EL (cell line): ENCODE results near the gene CTNNA1.

Experiments used
- DNase-seq: peaks from one replicate; pipeline ENCODE4 v3.0.0-alpha.2; 2016

CTNNA1 gene

DNA sequence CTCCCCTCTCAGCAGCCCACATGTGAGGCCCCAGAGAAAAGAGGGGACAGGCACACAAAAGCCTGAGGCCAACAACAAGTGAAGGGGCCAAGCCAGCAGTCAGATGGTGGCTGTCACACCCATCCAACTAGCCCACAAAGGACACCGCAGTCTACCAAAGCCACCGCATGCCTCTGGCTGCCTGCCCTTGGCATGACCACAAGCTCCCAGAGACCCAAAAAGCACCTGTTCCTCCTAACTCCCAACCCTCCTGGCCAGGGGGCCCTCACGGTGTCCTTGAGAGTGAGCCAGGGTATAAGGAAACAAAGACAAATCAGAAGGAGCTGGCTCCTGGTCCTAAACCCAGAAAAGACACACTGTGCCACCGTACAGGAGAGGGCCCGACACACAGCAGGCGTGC lies 199.7 kb downstream of the CTNNA1 start:
- DNase-seq, result no peak

DNA sequence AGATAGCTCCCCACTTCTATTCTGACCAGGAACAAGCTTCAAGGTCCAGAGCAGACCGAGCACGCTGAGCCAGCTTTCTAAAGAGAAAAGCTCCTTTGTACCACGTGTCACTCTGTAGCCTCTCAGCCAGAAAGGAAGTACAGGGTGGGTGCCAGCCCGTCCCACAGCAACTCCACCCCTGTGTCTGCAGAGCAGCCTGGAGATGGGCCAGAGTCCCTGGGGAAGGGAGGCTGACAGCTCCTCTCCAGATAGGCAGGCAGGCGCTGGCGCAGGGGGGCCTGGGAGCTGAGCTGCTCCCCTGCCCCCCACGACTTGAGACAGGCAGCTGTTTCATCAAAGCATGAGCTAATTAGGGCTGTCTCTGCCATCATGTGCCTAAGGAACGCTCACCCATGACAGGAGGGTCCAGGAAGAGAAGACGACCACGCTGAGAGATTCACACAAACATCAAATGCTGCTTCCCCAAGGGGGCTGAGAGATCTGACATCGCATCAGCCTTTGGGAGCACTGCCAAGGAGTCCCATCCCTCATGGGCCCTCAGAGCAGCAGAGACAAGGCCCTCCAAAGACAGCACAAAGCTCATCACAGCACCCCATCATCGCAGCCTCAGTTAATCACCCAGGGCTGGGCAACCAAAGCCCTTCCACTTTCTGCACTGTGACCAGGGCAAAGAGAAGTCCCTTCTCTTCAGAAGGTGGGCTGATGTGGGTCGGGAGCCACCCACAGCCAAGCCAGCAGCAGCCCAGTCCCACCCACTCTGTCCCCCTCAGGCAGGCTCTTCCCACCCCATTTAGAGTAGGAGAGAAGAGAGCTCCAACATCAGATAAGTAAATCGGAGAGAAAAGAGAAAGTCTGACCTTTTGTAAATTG lies 200.4 kb downstream of the CTNNA1 start:
- peak; percentile 14 for DNase-seq

DNA sequence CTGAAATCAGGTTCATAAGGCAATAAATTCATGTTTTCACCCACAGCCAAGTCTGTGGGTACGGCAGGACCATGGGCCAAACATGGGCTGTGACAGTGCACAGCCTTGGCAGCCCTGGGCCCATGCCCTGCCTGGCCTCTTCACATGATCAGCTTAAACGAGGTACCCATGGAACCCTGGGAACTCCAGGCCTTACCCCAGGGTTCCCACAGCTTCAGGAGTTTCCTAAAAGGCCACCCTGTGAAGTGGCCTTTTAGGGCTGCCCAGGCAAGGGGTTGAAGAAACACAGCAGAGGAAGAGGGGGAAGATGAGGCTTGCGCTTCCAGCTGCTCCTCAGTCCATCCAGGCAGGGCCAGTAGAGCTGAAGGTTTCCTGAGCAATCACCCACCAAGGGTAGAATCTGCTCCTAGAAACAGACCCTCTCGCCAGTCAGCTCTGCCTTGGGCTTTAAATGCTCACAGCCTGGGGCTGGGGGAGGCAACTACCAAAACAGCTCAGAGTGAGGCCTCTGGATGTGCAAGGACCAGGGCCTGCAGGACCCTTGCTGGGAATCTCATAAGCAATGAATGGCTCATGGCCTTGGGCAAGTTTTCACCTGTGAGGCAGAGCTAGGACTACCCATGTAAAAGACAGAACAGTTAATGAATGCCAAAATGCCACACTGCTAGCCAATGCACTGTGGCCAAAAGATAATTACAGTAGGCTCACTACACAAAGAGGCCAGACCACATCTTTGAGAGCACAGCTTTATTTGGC lies 201.2 kb downstream of the CTNNA1 start:
- DNase-seq, result no peak

DNA sequence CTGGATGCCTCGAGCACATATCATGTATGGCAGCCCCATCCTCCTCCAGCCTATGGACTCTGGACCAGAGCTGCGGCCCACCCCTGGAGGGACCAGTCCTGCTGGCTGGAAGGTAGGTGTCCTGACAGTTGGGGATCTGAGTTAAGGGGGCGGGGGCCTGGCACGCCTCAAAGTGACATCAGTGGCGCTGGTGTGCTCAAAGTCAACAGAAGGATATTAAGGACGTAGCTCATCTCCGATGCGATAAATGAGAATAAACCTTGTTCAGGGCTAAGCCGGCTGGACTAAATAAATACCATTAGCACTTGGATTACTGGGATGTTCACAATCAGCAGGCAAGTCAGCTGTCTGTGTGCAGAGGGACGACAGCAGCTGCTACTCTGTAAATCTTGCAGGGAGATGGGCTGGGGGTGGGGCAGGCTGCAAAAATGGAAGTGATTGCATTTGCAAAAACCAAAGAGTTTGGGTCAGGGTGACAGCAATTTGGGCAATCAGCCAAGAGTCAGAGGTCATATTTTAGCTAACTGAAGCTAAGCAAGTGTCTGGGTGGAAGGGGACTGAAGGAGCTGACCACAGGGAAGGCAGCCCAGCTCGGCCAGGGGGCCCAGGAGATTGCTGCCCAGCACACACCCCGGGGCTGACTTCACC lies 201.9 kb downstream of the CTNNA1 start:
- no peak for DNase-seq

DNA sequence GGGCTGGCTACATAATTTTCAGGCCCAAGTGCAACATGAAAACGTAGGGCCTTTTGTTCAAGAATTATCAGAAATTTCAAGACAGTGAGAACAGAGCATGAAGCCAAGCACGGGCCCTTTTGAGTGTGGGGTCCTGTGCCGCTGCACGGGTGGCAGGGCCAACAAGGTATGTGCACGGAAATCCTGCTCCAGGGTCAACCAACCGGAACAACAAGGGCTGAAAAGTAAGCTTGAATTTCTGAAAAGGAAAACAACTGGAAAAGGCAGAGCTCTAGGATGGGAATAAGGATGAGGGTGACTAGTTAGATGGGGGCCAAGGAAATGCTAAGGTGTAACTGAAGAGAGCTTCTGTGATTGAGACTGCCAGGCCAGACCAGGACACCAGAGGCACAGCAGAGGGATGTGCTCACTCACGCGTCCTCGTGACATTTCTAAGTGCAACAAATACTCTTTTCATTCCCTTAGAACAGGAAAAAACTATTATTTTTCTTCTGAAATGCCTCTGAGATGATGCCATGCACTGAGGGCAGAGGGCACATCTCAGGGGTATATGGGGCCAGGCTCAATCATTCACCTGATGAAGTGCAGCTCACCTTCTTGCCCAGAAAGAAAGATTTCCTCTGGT lies 202.6 kb downstream of the CTNNA1 start:
- no peak for DNase-seq

DNA sequence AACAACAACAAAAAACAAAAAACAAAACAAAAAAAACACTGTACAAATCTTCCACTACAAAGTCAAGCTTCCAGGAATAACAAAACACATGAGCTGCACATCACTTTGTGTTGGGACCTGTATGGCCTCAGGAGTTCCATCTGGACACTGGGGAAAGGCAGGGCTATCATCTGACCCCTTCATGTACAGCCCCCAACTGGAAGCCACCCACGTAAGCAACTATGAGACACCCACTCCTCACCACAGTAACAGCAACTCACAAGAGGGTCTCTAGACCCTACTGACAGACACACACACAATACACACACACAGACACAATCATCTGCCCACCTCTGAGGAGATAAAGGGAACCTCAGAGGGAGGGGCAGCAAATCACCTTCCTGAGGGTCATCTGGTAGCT lies 203.6 kb downstream of the CTNNA1 start:
- DNase-seq, result no peak

DNA sequence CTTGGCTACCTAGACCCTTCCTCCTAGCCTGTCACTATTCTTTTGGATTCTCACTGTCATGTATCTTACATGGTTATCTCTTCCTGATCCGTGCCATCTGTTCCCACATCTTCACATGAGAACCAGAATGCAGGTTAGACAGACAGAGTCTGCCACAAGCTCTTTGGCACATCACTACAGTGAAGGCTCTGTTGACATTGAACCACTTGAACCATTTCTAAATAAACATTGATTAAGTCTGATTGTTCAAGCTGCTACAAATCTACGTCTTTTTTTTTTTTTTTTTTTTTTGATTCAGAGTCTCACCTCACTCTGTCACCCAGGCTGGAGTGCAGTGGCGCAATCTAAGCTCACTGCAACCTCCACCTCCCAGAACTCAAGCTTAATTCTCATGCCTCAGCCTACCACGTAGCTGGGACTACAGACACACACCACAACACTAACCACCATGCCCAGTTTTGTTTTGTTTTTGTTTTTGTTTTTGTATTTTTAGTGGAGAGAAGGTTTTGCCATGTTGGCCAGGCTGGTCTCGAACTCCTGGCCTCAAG lies 207.0 kb downstream of the CTNNA1 start:
- no peak for DNase-seq

DNA sequence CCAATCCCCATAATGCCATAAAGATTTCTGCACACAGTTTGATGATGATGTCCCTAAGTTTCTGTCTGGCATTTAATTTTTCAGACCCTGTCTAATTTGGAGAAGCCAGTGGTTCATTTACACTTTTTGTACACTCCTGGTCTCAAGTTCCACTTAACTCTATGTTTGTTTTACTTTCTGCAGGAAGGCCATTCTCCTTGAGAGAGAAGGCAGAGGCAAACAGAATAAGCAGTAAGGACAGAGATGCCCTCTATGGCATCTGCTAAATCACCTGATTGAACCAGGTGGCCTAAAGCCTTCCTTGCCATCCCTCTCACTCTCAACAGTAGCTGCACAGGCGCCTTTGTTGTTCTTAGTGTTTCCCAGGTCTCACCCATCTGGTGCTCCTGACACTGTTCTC lies 208.0 kb downstream of the CTNNA1 start:
- no peak for DNase-seq

DNA sequence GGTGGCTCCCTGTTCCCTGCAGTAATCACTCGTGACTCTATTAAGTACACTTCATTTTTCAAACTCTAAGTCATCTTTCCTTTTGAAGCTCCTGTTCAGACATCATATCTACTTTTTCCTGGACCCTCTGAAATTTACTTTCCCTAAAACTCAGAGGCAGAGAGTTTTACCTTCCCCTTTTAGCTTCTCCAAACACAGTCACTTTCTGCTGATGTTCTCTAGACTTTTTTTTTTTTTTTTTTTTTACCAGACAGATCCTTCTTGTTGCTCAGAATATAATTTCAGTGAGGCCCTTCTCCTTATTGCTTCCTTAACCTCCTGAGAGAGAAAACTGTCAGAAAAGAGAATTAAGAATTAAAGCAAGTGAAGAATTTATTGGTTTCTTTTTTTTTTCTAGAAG lies 208.5 kb downstream of the CTNNA1 start:
- DNase-seq, result no peak

DNA sequence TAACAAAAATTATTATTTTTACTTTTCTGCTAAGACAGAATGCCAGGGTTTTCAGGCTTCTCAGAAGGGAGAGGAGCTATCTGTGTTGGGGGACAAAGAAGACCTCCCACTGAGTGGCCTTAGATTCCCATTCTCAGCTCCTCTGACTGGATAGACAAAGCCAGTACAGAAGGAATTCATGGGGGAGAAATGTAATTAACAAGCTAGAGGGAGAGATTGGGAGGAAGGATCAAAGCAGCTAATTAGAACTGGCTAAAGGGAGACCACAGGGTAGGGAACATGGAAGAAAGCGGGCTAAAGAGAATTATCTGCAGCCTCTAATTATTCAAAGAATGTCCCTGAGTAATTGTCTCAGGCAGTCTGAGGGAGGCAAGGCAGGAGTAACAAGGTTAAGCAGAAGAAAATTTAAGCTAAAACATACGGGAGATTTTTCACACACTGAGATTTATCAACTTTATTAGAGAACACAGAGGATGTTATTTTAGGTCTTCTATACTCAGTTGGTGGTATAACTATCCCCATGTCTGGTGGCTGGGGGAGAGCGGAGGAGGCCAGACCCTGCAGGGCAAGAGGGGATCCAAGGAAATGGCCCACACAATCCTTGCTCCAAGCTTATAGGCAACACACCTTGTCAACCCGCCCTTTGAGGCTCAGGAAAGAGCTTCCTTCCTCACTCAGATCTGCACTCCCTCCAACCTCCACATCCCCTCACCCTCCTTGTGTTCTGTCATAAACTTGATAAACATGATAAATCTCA lies 209.6 kb downstream of the CTNNA1 start:
- DNase-seq, result no peak

DNA sequence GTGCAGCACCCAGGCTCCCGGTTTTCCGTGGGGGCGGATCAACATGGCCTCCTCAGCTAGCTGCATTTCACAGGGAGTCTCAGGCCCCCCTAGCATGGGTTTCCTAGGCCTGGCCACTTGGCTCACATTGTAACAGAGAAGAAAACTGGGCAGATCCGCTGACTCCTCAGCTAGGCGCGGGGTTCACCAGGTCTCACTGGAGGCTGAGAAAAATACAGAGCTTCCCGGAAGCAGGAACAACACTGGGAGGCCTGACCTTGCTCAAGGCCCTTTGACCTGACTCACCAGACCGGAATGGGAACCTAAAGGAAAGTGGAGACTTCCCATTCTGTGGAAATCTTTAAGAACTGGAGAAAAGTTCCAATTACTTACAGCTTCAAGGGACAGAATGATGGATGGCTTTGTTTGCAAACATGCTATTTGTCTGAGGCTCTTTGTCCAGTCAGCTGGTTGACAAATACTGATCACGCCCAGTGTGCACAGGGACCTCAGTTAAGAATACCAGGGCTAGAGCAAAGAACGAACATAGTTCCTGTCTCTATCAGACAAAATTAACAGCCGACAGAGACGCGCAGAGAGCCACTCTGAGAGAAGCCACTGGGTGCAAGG lies 210.6 kb downstream of the CTNNA1 start:
- DNase-seq, result peak; percentile 21

DNA sequence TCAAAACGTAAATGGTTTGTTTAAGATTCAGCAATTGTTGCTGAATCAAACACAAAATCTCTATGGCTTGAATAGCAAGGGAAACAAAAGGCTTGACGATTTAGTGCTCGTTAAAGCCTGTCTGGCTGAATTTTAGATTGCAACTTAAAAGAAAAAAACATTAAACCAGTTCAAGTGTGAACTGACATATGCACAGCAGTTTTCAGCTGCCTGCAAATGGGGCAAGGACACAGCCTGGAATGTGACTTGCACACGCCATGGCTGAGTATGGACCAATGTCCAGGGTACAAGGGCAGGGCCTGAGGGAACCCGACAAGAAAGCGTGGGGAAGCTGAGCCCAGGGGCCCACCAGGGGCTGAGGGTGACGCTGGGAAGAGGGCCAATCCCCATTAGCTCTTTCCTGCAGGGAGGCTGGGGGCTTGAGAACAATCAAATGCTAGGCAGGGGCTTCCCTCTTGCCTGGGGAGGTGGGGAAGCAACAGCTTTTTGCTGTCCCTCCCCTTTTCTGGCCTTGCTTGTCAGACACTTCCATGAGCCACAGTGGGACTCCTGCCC lies 211.5 kb downstream of the CTNNA1 start:
- DNase-seq, result no peak

DNA sequence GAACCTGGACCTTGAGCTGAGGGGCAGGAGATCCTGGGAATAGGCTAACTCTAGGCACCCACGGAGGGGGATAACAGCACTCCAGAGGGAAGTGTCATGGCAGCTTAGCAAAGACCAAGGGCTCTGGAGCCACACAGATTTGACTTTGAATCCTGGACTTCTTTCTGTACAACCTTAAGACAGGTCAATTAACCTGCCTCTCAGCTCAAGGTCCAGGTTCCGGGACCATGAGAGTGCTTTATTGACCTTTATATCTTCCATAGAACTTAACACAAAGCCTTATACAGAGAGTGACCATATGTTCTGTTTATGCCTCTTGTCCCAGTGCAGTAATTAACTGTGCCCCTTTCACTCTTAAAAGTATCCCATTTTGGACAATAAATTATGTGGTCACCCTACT lies 212.4 kb downstream of the CTNNA1 start:
- DNase-seq, result no peak

DNA sequence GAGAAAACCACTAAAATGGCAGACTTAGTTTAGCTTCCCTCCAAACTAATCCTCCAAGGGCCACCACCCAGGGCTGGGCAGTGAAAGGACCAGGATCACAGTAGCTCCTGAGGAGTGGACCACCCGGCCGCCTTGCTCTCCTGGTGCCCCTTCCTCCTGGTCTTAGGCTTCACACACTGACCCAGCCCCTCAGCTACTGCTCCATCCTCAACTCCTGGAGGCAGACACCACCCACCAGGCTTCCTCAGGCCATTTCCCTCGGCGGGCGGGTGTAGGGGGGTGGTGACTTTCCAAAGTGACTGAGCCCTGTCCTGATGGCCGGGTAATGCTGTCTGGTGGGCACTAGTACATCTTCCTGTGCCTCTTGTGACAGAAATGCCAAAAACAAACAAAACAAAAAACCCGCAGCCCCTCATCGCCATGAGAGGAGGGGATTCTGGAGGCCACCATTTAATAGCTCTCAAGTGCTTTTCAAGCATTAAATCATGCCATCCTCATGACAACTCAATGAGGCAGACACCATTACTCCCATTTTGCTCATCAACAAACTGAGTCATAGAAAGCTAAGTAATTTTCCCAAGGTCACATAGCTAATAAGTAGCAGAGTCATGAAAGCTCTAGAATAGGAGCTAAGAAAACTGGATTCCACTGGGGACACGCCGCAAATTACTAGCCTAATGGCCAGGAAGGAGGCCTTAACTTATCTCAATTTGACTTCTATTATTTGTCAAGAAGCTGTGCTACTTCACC lies 213.2 kb downstream of the CTNNA1 start:
- DNase-seq, result no peak

DNA sequence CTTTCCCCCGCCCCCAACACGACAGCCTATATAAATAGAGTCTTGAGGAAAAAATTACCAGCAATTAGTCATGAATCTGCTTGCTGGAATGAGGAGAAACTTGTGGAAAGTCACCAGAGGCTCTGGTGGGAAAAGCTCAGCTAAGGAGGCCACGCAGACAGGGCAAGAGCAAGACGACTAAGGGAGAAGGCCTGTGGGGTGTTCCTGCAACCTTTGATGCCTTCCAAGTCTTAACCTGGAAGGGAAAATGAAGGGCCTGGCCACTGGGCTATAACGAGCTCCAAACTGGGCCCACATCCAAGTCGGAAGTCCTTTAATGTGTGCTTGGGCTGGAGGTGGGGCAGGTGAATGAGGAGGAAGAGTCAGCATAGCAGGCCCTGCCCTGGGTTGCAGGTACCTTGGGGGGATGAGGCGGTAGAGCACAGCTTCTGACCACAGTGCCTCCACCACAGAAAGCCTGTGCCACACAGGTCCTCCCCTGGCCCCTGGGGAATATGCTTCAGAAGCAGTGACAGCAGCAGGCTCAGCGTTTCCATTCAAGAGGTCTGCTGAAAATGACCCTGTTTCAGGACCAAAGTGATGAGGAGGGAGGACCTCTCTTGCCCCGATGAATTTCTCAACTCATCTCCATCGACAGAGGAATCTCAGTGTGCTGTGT lies 214.7 kb downstream of the CTNNA1 start:
- no peak for DNase-seq

DNA sequence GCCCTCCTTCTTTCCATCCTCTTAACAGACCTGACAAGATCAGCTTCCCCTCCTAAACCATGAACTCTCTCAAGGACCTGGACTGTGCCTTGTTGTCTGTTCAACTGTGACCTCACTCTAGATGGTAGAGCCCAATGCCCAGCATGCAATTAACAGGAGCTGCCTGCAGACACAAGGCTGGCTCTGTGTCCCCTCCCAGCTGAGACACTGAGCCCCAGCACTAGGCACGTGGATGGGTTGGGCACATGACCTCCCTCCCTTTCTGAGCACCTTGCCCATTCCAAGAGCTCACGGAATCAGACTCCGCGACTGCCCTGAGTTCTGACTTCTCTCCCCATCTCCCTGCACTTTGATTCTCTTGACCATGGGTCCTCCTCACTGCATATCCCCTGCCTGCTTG lies 215.4 kb downstream of the CTNNA1 start:
- no peak for DNase-seq

DNA sequence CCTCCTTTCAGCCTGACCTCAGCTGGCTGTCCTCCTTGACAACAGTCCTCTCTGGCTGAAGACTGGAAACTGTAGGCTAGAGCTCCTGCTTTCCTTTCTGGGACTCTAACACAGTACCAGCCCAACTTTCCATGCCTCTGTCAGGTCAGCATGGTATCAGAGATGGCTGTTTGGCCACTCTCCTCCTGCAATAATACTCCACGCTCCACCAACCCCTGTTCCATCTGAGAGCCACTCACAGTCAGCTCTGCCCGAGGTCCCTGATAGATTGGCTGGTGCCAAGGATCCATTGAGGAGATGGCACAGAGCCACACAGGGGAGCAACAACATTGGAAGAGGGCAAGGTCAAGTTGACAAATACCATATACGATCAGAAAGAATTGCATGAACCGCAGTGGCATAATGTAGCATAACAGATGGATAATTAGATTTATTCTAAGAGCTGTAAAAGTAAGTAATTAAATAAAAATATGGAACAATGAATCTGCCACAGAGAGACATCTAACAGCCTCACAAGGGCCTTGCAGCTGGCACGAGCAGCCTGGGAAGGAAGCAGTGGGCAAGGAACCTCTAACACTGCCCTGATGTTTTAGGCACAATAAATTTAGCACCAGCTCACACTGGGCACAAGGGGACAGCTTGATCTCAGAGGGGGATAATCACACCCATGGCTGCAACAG lies 216.2 kb downstream of the CTNNA1 start:
- DNase-seq, result no peak

DNA sequence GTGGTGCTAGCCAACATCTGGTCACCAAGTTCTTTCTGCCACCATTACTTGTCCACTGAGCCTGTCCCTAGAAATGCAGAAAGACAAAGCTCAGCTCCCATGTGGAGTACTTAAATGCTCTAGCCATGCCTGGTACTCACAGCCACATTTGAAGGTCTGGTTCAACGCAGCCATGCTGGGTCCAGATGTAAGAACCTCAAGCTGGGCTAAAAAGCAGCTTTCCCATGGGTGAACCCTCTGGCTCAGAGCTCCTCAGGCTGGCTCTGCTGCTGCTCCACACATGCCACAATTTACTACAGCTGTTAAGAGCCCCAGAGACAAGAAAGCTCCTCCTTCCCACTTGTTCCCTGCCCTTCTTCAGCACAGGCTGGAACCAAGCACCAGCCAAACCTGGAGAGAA lies 219.0 kb downstream of the CTNNA1 start:
- no peak for DNase-seq

DNA sequence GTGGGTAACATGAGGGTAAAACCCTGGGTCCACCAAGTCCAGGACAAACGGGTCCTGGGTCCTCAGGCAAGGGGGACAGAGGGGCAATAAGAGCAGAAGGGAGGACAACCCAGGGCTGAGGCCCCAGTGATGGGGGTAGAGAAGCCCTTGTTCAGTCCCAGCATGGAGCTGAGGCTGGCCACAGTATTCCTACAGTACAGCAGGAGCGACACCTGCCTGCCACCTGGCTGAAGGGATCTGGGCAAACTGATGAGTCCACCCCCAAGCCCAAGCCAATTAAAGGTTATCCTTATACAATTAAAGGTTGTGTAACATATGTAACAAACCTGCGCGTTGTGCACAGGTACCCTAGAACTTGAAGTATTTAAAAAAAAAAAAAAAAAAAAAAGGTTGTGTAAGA lies 219.6 kb downstream of the CTNNA1 start:
- no peak for DNase-seq
